ENCODE data around the gene QSER1.
"Not testable (repeated sequence)": the region's sequence is repeated elsewhere in the genome, so short reads cannot be mapped to it uniquely, and the experiment has no call there.

QSER1 gene

GRCh38 chr11:32874132-32874531, 18.5 kb upstream of the QSER1 start:
- Histone ChIP-seq H3K36me3 (ENCODE audit: control insufficient read depth, insufficient read depth, low read length) (no peaks in the 10 kb centered on the region), H3K4me1 (ENCODE audit: control insufficient read depth, insufficient read depth, low read length) (peaks cover 7% of the 10 kb centered on the region), H3K9me3 (ENCODE audit: control insufficient read depth, insufficient read depth, low read length) (no peaks in the 10 kb centered on the region), H3K4me3 (ENCODE audit: low read depth, low read length) (no peak overlapping the region), H3K9ac (ENCODE audit: low read depth, low read length) (no peak overlapping the region), H3K27me3 (ENCODE audit: control insufficient read depth, insufficient read depth, low read length) (no peaks in the 10 kb centered on the region)

DNA sequence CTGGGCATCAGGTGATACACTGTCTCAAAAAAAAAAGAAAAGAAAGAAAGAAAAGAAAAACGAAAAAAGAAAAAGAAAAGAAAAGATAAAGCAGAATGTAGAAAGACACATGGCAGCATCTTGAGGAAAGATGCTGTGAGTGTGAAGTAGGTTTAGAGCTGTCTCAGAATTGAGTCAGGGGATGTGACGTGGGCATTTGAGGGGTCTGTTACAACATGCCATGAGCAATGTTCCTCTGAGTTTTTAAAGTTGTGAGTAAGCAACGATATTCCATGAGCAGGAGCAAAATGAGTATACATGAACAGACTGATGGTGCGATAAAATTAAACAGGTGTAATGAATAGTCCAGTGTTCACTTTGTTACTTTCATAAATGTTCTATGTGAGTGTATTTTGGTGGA, 11.3 kb upstream of the QSER1 start:
- no peaks in the 10 kb centered on the region for H3K9me3 ChIP-seq (ENCODE audit: control insufficient read depth, insufficient read depth, low read length)
- no peaks in the 10 kb centered on the region for H3K36me3 ChIP-seq (ENCODE audit: control insufficient read depth, insufficient read depth, low read length)
- no peak overlapping the region for H3K9ac ChIP-seq (ENCODE audit: low read depth, low read length)
- no peak overlapping the region for H3K4me3 ChIP-seq (ENCODE audit: low read depth, low read length)
- H3K4me1 ChIP-seq (ENCODE audit: control insufficient read depth, insufficient read depth, low read length) = peaks cover 6% of the 10 kb centered on the region
- no peaks in the 10 kb centered on the region for H3K27me3 ChIP-seq (ENCODE audit: control insufficient read depth, insufficient read depth, low read length)

GRCh38 chr11:32883421-32883820, 9.2 kb upstream of the QSER1 start:
- no peaks in the 10 kb centered on the region for H3K36me3 ChIP-seq (ENCODE audit: control insufficient read depth, insufficient read depth, low read length)

GRCh38 chr11:32884023-32884422, 8.6 kb upstream of the QSER1 start:
- no peak overlapping the region for H3K4me3 ChIP-seq (ENCODE audit: low read depth, low read length)
- no peaks in the 10 kb centered on the region for H3K9me3 ChIP-seq (ENCODE audit: control insufficient read depth, insufficient read depth, low read length)

More at GRCh38 chr11:32883421-32883820, 9.2 kb upstream of the QSER1 start:
- Histone ChIP-seq H3K4me1 (ENCODE audit: control insufficient read depth, insufficient read depth, low read length) (peaks cover 6% of the 10 kb centered on the region), H3K9ac (ENCODE audit: low read depth, low read length) (no peak overlapping the region), H3K9me3 (ENCODE audit: control insufficient read depth, insufficient read depth, low read length) (no peaks in the 10 kb centered on the region), H3K27me3 (ENCODE audit: control insufficient read depth, insufficient read depth, low read length) (no peaks in the 10 kb centered on the region), H3K4me3 (ENCODE audit: low read depth, low read length) (no peak overlapping the region)

GRCh38 chr11:32884770-32885384, 7.7 kb upstream of the QSER1 start:
- no peak overlapping the region for H3K4me3 ChIP-seq (ENCODE audit: low read depth, low read length)
- no peaks in the 10 kb centered on the region for H3K9me3 ChIP-seq (ENCODE audit: control insufficient read depth, insufficient read depth, low read length)
- H3K36me3 ChIP-seq (ENCODE audit: control insufficient read depth, insufficient read depth, low read length) = no peaks in the 10 kb centered on the region
- peaks cover 6% of the 10 kb centered on the region for H3K4me1 ChIP-seq (ENCODE audit: control insufficient read depth, insufficient read depth, low read length)
- no peaks in the 10 kb centered on the region for H3K27me3 ChIP-seq (ENCODE audit: control insufficient read depth, insufficient read depth, low read length)
- H3K9ac ChIP-seq (ENCODE audit: low read depth, low read length) = no peak overlapping the region

More at GRCh38 chr11:32884023-32884422, 8.6 kb upstream of the QSER1 start:
- H3K9ac ChIP-seq (ENCODE audit: low read depth, low read length) = no peak overlapping the region
- H3K36me3 ChIP-seq (ENCODE audit: control insufficient read depth, insufficient read depth, low read length) = no peaks in the 10 kb centered on the region
- H3K27me3 ChIP-seq (ENCODE audit: control insufficient read depth, insufficient read depth, low read length) = no peaks in the 10 kb centered on the region
- peaks cover 6% of the 10 kb centered on the region for H3K4me1 ChIP-seq (ENCODE audit: control insufficient read depth, insufficient read depth, low read length)

GRCh38 chr11:32885556-32885955, 7.1 kb upstream of the QSER1 start:
- H3K4me3 ChIP-seq (ENCODE audit: low read depth, low read length) = no peak overlapping the region
- no peak overlapping the region for H3K9ac ChIP-seq (ENCODE audit: low read depth, low read length)
- peaks cover 6% of the 10 kb centered on the region for H3K4me1 ChIP-seq (ENCODE audit: control insufficient read depth, insufficient read depth, low read length)
- H3K36me3 ChIP-seq (ENCODE audit: control insufficient read depth, insufficient read depth, low read length) = no peaks in the 10 kb centered on the region
- no peaks in the 10 kb centered on the region for H3K9me3 ChIP-seq (ENCODE audit: control insufficient read depth, insufficient read depth, low read length)
- no peaks in the 10 kb centered on the region for H3K27me3 ChIP-seq (ENCODE audit: control insufficient read depth, insufficient read depth, low read length)

GRCh38 chr11:32886180-32886579, 6.4 kb upstream of the QSER1 start:
- H3K9me3 ChIP-seq (ENCODE audit: control insufficient read depth, insufficient read depth, low read length) = no peaks in the 10 kb centered on the region
- H3K4me1 ChIP-seq (ENCODE audit: control insufficient read depth, insufficient read depth, low read length) = peaks cover 6% of the 10 kb centered on the region
- H3K27me3 ChIP-seq (ENCODE audit: control insufficient read depth, insufficient read depth, low read length) = no peaks in the 10 kb centered on the region
- H3K4me3 ChIP-seq (ENCODE audit: low read depth, low read length) = no peak overlapping the region
- no peak overlapping the region for H3K9ac ChIP-seq (ENCODE audit: low read depth, low read length)
- H3K36me3 ChIP-seq (ENCODE audit: control insufficient read depth, insufficient read depth, low read length) = no peaks in the 10 kb centered on the region

DNA sequence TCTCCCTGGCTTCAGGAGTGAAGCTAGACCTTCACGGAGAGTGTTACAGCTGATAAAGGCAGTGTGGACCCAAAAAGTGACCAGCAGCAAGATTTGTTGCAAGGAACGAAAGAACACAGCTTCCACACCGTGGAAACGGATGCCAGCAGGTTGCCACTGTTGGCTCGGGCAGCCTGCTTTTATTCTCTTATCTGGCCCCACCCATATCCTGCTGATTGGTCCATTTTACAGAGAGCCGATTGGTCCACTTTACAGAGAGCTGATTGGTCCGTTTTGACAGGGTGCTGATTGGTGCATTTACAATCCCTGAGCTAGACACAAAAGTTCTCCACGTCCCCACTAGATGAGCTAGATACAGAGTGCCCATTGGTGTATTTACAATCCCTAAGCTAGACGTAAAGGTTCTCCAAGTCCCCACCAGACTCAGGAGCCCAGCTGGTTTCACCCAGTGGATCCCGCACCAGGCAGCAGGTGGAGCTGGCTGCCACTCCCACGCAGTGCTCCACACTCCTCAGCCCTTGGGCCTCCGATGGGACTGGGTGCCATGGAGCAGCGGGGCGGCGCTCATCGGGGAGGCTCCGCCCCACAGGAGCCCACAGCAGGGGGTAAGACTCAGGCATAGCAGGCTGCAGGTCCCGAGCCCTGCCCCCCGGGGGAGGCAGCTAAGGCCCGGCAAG, 4.8 kb upstream of the QSER1 start:
- H3K4me1 ChIP-seq (ENCODE audit: control insufficient read depth, insufficient read depth, low read length); H3K9ac ChIP-seq (ENCODE audit: low read depth, low read length); H3K36me3 ChIP-seq (ENCODE audit: control insufficient read depth, insufficient read depth, low read length); H3K9me3 ChIP-seq (ENCODE audit: control insufficient read depth, insufficient read depth, low read length); H3K27me3 ChIP-seq (ENCODE audit: control insufficient read depth, insufficient read depth, low read length); H3K4me3 ChIP-seq (ENCODE audit: low read depth, low read length): not testable (repeated sequence)

DNA sequence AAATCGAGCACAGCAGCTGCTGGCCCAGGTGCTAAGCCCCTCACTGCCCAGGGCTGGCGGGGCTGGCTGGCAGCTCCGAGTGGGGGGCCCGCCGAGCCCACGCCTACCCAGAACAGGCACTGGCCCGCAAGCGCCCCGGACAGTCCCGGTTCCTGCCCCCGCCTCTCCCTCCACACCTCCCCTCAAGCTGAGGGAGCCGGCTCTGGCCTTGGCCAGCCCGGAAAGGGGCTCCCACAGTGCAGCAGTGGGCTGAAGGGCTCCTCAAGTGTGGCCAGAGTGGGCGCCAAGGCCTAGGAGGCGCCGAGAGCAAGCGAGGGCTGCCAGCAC, 4.3 kb upstream of the QSER1 start:
- H3K4me1 ChIP-seq (ENCODE audit: control insufficient read depth, insufficient read depth, low read length); H3K36me3 ChIP-seq (ENCODE audit: control insufficient read depth, insufficient read depth, low read length); H3K27me3 ChIP-seq (ENCODE audit: control insufficient read depth, insufficient read depth, low read length); H3K4me3 ChIP-seq (ENCODE audit: low read depth, low read length); H3K9ac ChIP-seq (ENCODE audit: low read depth, low read length); H3K9me3 ChIP-seq (ENCODE audit: control insufficient read depth, insufficient read depth, low read length): not testable (repeated sequence)

DNA sequence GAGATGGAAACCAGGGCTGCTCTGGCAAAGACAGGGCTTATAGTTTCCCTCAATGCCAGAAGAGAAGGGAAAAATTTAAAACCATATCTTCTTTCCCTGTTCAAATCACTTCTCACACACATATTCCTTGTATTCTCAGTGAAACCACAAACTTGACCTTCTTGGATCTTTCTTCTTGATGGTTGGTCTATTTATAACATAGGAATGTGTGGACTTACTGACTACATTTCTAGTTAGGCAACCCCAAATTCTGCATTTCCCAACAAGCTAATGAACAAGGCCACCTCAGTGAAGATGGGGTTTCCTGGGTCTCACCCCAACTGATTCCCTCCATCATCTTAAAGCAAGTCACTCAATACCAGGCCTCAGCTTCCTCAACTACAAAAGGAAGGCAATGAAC, 3.8 kb upstream of the QSER1 start:
- no peak overlapping the region for H3K9ac ChIP-seq (ENCODE audit: low read depth, low read length)
- H3K4me3 ChIP-seq (ENCODE audit: low read depth, low read length) = no peak overlapping the region
- H3K27me3 ChIP-seq (ENCODE audit: control insufficient read depth, insufficient read depth, low read length) = no peaks in the 10 kb centered on the region
- peaks cover 6% of the 10 kb centered on the region for H3K4me1 ChIP-seq (ENCODE audit: control insufficient read depth, insufficient read depth, low read length)
- H3K9me3 ChIP-seq (ENCODE audit: control insufficient read depth, insufficient read depth, low read length) = no peaks in the 10 kb centered on the region
- no peaks in the 10 kb centered on the region for H3K36me3 ChIP-seq (ENCODE audit: control insufficient read depth, insufficient read depth, low read length)

GRCh38 chr11:32890843-32891656, 1.6 kb upstream of the QSER1 start:
- Histone ChIP-seq H3K9me3 (ENCODE audit: control insufficient read depth, insufficient read depth, low read length) (no peaks in the 10 kb centered on the region), H3K4me3 (ENCODE audit: low read depth, low read length) (peak overlapping the region; percentile 78), H3K4me1 (ENCODE audit: control insufficient read depth, insufficient read depth, low read length) (peaks cover 6% of the 10 kb centered on the region), H3K27me3 (ENCODE audit: control insufficient read depth, insufficient read depth, low read length) (no peaks in the 10 kb centered on the region), H3K9ac (ENCODE audit: low read depth, low read length) (no peak overlapping the region), H3K36me3 (ENCODE audit: control insufficient read depth, insufficient read depth, low read length) (no peaks in the 10 kb centered on the region)

Data from iPS-15b (cell line).